LoVo (cell line): Measurements from ENCODE around the gene ADH1A.
"Not testable (repeated sequence)": the region's sequence is repeated elsewhere in the genome, so short reads cannot be mapped to it uniquely, and the experiment has no call there.

ENCODE experiments used
- DNase-seq: peaks from one replicate; pipeline ENCODE4 v3.0.0-alpha.2; 2016; ENCODE audit warnings: low spot score

ADH1A gene

GRCh38 chr4:99290848-99291786, at the start of gene ADH1A:
TSS of gene ADH1A (minus strand) at chr4:99290985. CDS start at chr4:99290914, 71 bp downstream.
- no peak for DNase-seq

- DNase-seq = no peak
These were observed 48.4 kb upstream of the ADH1A start for GRCh38 chr4:99339172-99339571.

GRCh38 chr4:99336553-99336952, 45.8 kb upstream of the ADH1A start:
- no peak for DNase-seq

- DNase-seq = no peak
These were observed 44.1 kb upstream of the ADH1A start for GRCh38 chr4:99334880-99335279.

GRCh38 chr4:99330648-99331047, 39.9 kb upstream of the ADH1A start:
- DNase-seq = no peak

- no peak for DNase-seq
These were observed 39.1 kb upstream of the ADH1A start for GRCh38 chr4:99329876-99330275.

GRCh38 chr4:99324979-99325378, 34.2 kb upstream of the ADH1A start:
- DNase-seq = no peak

- DNase-seq = no peak
These were observed 33.6 kb upstream of the ADH1A start for GRCh38 chr4:99324361-99324760.

- DNase-seq = no peak
These were observed 33.0 kb upstream of the ADH1A start for GRCh38 chr4:99323756-99324155.

GRCh38 chr4:99321241-99322191, 30.7 kb upstream of the ADH1A start, which contains the start of gene ADH1B:
TSS of gene ADH1B (minus strand) at chr4:99321401. CDS start at chr4:99321331, 70 bp downstream.
- no peak for DNase-seq

- DNase-seq = not testable (repeated sequence)
These were observed 27.0 kb upstream of the ADH1A start for GRCh38 chr4:99317811-99318210.

GRCh38 chr4:99317354-99317753, 26.6 kb upstream of the ADH1A start:
- DNase-seq = no peak

GRCh38 chr4:99315839-99316238, 25.1 kb upstream of the ADH1A start:
- DNase-seq = no peak

GRCh38 chr4:99314211-99314610, 23.4 kb upstream of the ADH1A start:
- no peak for DNase-seq

- DNase-seq = no peak
These were observed 19.6 kb upstream of the ADH1A start for GRCh38 chr4:99310389-99310788.

GRCh38 chr4:99305638-99306400, 15.0 kb upstream of the ADH1A start:
- DNase-seq = no peak

GRCh38 chr4:99301376-99302164, 10.8 kb upstream of the ADH1A start:
- no peak for DNase-seq

- no peak for DNase-seq
These were observed 10.1 kb upstream of the ADH1A start for GRCh38 chr4:99300934-99301333.

- no peak for DNase-seq
These were observed 2.6 kb upstream of the ADH1A start for GRCh38 chr4:99293357-99293756.

- DNase-seq = no peak
These were observed 5.4 kb downstream of the ADH1A start for GRCh38 chr4:99285387-99285786.

- no peak for DNase-seq
These were observed 8.1 kb downstream of the ADH1A start for GRCh38 chr4:99282731-99283130.
